Mesodermal cell (in vitro differentiated cells): ENCODE data around the gene TRPV3.
"Not testable (repeated sequence)": the region's sequence is repeated elsewhere in the genome, so short reads cannot be mapped to it uniquely, and the experiment has no call there.

Source experiments
- H3K27ac ChIP-seq: 2 replicates; pipeline ENCODE4 v1.7.0; 2013; ENCODE audit warnings: mild to moderate bottlenecking, low read depth, low read length, moderate library complexity; ENCODE audit not compliant: severe bottlenecking
- H3K36me3 ChIP-seq: 2 replicates; pipeline ENCODE4 v1.7.1; 2013; ENCODE audit warnings: mild to moderate bottlenecking, low read length, moderate library complexity; ENCODE audit not compliant: control insufficient read depth, insufficient read depth
- H3K4me1 ChIP-seq: one replicate; pipeline ENCODE4 v1.7.1; 2013; ENCODE audit warnings: mild to moderate bottlenecking, low read length; ENCODE audit not compliant: insufficient read depth, control insufficient read depth, poor library complexity, severe bottlenecking
- H3K4me3 ChIP-seq: 2 replicates; pipeline ENCODE4 v1.7.0; 2013; ENCODE audit warnings: low read length, control low read depth, mild to moderate bottlenecking; ENCODE audit not compliant: insufficient read depth, poor library complexity, severe bottlenecking; ENCODE audit errors: extremely low read depth
- H3K9me3 ChIP-seq: 2 replicates; pipeline ENCODE4 v1.7.1; 2013; ENCODE audit warnings: mild to moderate bottlenecking, low read length, moderate library complexity; ENCODE audit not compliant: control insufficient read depth
- WGBS, 2 experiments: methylation state at CpG; one replicate each; pipeline ENCODE4 v1.1.5; 2013; ENCODE audit warnings: missing lambda C conversion rate in 2 of 2; ENCODE audit not compliant: insufficient coverage in 2 of 2; 5-methylcytosine and 5-hydroxymethylcytosine counted together

Gene TRPV3

GRCh38 chr17:3573246-3574100 lies 15.9 kb upstream of the TRPV3 start:
- Histone ChIP-seq H3K4me3 (no peak overlapping the region), H3K4me1 (no peaks in the 10 kb centered on the region), H3K36me3 (peaks cover 4% of the 10 kb centered on the region), H3K9me3 (no peaks in the 10 kb centered on the region), H3K27ac (no peak overlapping the region)
- 87% methylated on average over 12 to 14 of the region's 22 CpGs for WGBS, 2 experiments

DNA sequence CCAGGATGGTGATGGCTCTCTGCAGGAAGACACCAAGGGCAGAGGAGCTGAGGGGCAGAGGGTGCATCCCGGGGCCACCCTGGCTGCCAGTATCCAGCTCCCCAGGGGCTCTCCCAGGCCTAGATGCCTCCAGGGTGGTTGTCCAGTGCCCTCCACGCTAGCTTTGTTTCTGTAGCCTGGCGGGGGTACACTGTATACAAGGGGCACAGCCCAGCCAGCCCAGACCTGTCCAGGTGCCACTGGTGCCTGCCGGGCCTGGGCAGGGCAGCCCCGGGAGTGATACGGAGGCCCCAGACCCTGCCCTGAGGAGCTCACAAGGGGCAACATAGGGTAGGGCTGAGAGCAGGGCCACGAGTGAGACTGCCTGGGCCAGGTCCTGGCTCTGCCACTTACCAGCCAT lies 14.6 kb upstream of the TRPV3 start:
- no peak overlapping the region for H3K27ac ChIP-seq
- WGBS, 2 experiments: 97 to 98% methylated on average over 7 of the region's 7 CpGs
- H3K4me1 ChIP-seq: no peaks in the 10 kb centered on the region
- no peaks in the 10 kb centered on the region for H3K9me3 ChIP-seq
- no peak overlapping the region for H3K4me3 ChIP-seq
- H3K36me3 ChIP-seq: peaks cover 4% of the 10 kb centered on the region

- Histone ChIP-seq H3K9me3 (no peaks in the 10 kb centered on the region), H3K4me3 (no peak overlapping the region), H3K27ac (no peak overlapping the region), H3K36me3 (peaks cover 4% of the 10 kb centered on the region), H3K4me1 (no peaks in the 10 kb centered on the region)
- WGBS, 2 experiments: 92 to 94% methylated on average over 29 to 35 of the region's 36 CpGs
Measured at GRCh38 chr17:3571043-3571900, 13.7 kb upstream of the TRPV3 start.

DNA sequence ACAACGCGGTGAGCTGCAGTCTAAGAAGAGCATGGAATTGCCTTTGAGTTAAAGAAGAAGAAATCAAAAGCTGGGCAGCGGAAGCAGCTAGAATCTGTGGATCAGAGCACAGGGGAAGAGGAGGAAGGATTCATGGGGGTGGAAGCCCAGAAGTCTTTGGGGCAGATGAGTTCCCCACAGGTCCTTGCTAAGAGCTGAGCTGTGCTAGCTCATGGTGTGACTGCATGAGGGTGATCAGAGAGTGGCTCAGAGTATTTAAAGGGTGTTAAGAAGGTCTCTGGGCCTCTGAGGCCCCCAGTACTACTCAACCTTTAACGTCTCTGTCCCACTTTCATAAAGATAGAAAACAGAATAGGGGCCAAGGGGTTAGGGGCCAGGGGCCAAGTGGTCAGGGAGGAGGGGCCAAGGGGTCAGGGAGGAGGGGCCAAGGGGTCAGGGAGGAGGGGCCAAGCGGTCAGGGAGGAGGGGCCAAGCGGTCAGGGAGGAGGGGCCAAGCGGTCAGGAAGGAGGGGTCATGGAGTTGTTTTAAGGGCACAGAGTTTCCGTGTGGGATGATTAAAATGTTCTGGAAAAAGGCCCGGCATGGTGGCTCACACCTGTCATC lies 12.0 kb upstream of the TRPV3 start:
- Histone ChIP-seq H3K27ac (no peak overlapping the region), H3K9me3 (peaks cover 3% of the 10 kb centered on the region), H3K4me3 (no peak overlapping the region), H3K36me3 (peaks cover 10% of the 10 kb centered on the region), H3K4me1 (no peaks in the 10 kb centered on the region)
- WGBS, 2 experiments: 79 to 94% methylated on average over 4 to 7 of the region's 9 CpGs

- Histone ChIP-seq H3K9me3 (peaks cover 3% of the 10 kb centered on the region), H3K36me3 (peaks cover 10% of the 10 kb centered on the region), H3K4me1 (no peaks in the 10 kb centered on the region), H3K27ac (no peak overlapping the region), H3K4me3 (no peak overlapping the region)
- 95 to 97% methylated on average over 12 of the region's 12 CpGs for WGBS, 2 experiments
Measured at GRCh38 chr17:3566551-3566950, 8.9 kb upstream of the TRPV3 start.

- Histone ChIP-seq H3K27ac (no peak overlapping the region), H3K4me1 (no peaks in the 10 kb centered on the region), H3K36me3 (peaks cover 6% of the 10 kb centered on the region), H3K9me3 (peaks cover 3% of the 10 kb centered on the region), H3K4me3 (no peak overlapping the region)
- WGBS, 2 experiments: 100% methylated on average over 1 of the region's 4 CpGs; no CpG with 5 or more reads in 1 of the 2 experiments
Measured at GRCh38 chr17:3565143-3565542, 7.5 kb upstream of the TRPV3 start.

DNA sequence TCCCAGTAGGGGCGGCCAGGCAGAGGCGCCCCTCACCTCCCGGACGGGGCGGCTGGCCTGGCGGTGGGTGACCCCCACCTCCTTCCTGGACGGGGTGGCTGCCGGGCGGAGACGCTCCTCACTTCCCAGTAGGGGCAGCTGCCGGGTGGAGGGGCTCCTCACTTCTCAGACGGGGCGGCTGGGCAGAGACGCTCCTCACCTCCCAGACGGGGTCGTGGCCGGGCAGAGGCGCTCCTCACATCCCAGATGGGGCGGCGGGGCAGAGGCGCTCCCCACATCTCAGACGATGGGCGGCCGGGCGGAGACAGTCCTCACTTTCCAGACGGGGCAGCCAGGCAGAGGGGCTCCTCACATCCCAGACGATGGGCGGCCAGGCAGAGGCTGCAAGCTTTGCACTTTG lies 6.6 kb upstream of the TRPV3 start:
- not testable (repeated sequence) for H3K27ac ChIP-seq, H3K36me3 ChIP-seq, H3K9me3 ChIP-seq, H3K4me1 ChIP-seq, H3K4me3 ChIP-seq
- 97 to 98% methylated on average over 18 to 22 of the region's 28 CpGs for WGBS, 2 experiments

DNA sequence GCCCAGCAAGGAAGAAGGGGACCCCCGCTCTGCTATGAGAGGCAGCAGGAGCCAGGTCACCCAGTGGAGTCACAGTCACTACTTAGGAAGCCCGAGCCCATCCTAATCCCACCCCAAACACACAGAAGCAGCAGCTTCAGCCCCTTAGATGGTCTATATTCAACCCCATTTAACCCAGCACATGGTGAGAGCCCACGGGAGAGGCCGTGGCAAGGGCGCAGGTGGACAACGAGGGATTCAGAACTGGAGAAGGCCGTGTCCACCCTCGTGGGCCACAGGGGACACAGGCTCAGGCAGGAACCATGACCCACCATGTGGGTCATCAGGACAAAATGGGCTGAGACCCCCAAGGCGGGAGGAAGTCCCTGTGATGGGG lies 1.6 kb upstream of the TRPV3 start:
- Histone ChIP-seq H3K9me3 (no peaks in the 10 kb centered on the region), H3K4me1 (no peaks in the 10 kb centered on the region), H3K27ac (no peak overlapping the region), H3K36me3 (no peaks in the 10 kb centered on the region), H3K4me3 (no peak overlapping the region)
- 92 to 98% methylated on average over 6 to 7 of the region's 9 CpGs for WGBS, 2 experiments

DNA sequence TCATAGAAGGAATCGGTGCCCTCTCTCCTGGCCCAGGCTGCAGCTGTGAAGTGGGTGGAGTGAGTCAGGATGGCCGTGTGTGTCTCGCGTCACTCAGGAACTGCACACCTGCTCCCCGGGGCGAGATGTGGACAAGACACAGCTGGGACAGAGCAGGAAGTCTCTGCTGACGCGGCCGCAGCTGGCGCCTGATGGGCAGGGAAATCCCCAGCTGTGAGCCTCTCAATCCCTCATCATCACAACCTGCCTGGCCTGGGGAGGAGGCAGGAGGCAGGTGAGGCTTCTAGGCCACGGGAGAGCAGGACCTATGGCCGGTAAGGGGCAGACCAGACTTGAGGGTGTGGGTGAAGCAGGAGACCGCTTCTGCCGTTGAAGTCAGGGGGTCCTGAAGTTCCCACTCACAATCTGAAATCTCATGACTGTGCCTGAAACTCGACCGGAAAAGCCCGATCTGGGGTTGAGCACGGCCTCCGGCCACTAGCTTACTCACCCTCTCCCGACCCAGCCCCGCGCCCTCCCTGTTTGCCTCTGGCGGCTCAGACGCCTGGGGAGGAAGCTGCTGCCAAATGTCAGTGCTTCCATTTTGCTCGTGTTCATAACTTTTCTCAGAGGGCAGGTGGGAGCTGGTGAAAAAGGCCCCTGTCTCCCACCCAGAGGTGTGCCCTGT lies 1.1 kb upstream of the TRPV3 start:
- Histone ChIP-seq H3K4me1 (no peaks in the 10 kb centered on the region), H3K4me3 (no peak overlapping the region), H3K9me3 (no peaks in the 10 kb centered on the region), H3K36me3 (no peaks in the 10 kb centered on the region), H3K27ac (no peak overlapping the region)
- WGBS, 2 experiments: 82 to 88% methylated on average over 17 to 18 of the region's 25 CpGs
